GM10248 (cell line): ENCODE results near the gene DUSP15.

ENCODE experiments used
- CTCF ChIA-PET: fragments of 300-600 bp; sonication (Branson Sonifier 250); formaldehyde crosslinking; extraction: SDS; loops from one replicate; lab custom pipeline; 2021; ENCODE audit warnings: antibody characterized with exemption; lab: Yijun Ruan, JAX
- POLR2A ChIA-PET: fragments of 350-650 bp; sonication (Branson Sonifier 250); formaldehyde crosslinking; extraction: SDS; loops from one replicate; lab custom pipeline; 2020; ENCODE audit warnings: antibody characterized with exemption; lab: Yijun Ruan, JAX
- DNase-seq: peaks from one replicate; pipeline ENCODE4 v3.0.0; 2012; ENCODE audit errors: extremely low spot score
- CTCF ChIP-seq: IDR thresholded peaks from 2 replicates; pipeline ENCODE4 v1.5.1; 2012; ENCODE audit warnings: mild to moderate bottlenecking, low read depth; ENCODE audit errors: extremely low read depth, missing control alignments, control extremely low read depth

Gene DUSP15

DNA sequence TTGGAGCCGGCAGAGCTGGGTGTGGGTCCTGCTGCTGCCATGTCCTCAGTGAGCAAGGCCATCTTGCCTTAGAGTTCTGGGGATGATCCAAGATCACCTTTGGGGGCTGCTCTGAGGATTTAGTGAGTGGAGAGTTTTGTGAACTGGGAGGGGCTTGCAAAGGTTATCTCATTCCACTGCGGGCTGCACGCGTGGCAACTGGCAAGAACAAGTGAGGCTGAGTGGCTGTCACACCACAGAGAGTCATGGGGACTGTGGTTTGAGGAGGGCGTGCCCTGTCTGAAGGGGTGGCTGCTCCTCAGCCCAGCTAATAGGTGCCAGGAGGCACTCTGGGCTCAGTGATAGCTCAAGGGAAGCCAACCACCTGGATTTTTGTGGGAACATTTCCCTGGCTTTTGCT lies 37.7 kb upstream of the DUSP15 start:
- CTCF ChIA-PET, result interaction anchor here (1.0 to 4.7 kb wide), 4 partner anchors 9 to 44 kb away, joined by 3 to 17 read pairs (median 4); partner anchors contain the start of gene PDRG1
- POLR2A ChIA-PET, result no interaction called here
- DNase-seq, result no peak
- no peak for TF ChIP-seq CTCF

- no peak for DNase-seq
- no peak for TF ChIP-seq CTCF
- POLR2A ChIA-PET, result no interaction called here
- CTCF ChIA-PET, result interaction anchor here (2.0 kb wide), 1 partner anchor 13 kb away, joined by 8 read pairs; no protein-coding TSS in a partner anchor
These were observed 36.7 kb upstream of the DUSP15 start for GRCh38 chr20:31907046-31907445.

GRCh38 chr20:31906001-31906400 lies 35.7 kb upstream of the DUSP15 start:
- ChIA-PET CTCF (interaction anchor here (1.1 to 2.0 kb wide), 3 partner anchors 11 to 46 kb away, joined by 3 to 8 read pairs (median 5); partner anchors contain the start of gene PDRG1), POLR2A (no interaction called here)
- no peak for DNase-seq
- no peak for TF ChIP-seq CTCF

- DNase-seq, result no peak
- ChIA-PET CTCF (interaction anchor here (0.8 kb wide), 1 partner anchor 171 kb away, joined by 3 read pairs; no protein-coding TSS in a partner anchor), POLR2A (no interaction called here)
- TF ChIP-seq CTCF, result no peak
These were observed 33.5 kb upstream of the DUSP15 start for GRCh38 chr20:31903627-31904386.

DNA sequence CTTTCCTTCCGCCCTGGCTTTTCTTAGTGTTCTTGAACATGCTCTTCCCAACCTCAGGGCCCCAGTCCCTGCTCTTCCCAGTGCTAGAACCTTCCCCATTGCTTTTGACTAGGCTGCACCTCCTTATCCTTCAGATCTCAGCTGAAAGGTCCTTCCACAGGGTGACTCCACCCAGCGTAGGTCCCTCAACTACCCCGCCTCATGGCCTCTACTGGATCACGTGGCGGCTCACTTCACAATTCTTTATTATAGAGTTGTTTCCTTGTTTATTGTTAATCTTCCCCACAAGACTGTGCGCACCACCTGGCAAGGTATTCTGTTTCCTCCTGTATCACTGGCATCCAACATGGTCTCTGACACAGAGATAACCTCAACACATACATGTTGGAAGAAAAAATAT lies 31.3 kb upstream of the DUSP15 start:
- POLR2A ChIA-PET, result no interaction called here
- TF ChIP-seq CTCF, result no peak
- CTCF ChIA-PET, result no interaction called here
- no peak for DNase-seq

DNA sequence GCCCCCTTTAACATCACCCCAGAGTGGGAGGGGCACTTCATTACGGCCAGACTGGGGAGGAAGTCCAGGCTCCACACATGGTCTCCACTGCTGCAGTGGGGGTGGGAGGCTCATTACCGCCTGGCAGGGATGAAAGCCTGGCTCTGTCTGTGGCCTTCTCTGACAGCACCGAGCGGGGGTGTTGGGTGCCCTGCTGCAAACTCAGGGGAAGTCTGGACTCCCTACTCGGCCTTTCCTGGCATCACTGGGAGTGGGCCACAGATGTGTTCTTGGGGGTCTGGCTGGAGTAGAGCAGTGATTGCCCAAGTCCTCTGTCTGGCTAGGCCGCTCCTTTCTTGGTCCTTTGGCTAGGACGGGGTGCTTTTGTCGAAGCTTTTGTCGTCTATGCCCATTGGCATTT lies 27.2 kb upstream of the DUSP15 start:
- CTCF ChIA-PET, result interaction anchor here (0.8 to 3.2 kb wide), 7 partner anchors 29 to 212 kb away, joined by 3 to 16 read pairs (median 3); partner anchors contain the start of genes PDRG1 and TM9SF4
- POLR2A ChIA-PET, result no interaction called here
- no peak for DNase-seq
- no peak for TF ChIP-seq CTCF
